DND-41 (cell line): Measurements from ENCODE around the gene C1orf122.

Source experiments
- EZH2 ChIP-seq: IDR thresholded peaks from 3 replicates; pipeline ENCODE4 v1.6.1; 2012; ENCODE audit warnings: borderline replicate concordance, low read depth, mild to moderate bottlenecking, moderate library complexity, low read length, inconsistent platforms; ENCODE audit not compliant: severe bottlenecking
- TF ChIP-seq, protein P1 (sequence below): IDR thresholded peaks from 2 replicates; pipeline ENCODE4 v1.5.1; 2012; ENCODE audit warnings: borderline replicate concordance, low read length, moderate library complexity, mild to moderate bottlenecking; ENCODE audit not compliant: poor library complexity, severe bottlenecking; ENCODE audit errors: extremely low read depth

DNA sequence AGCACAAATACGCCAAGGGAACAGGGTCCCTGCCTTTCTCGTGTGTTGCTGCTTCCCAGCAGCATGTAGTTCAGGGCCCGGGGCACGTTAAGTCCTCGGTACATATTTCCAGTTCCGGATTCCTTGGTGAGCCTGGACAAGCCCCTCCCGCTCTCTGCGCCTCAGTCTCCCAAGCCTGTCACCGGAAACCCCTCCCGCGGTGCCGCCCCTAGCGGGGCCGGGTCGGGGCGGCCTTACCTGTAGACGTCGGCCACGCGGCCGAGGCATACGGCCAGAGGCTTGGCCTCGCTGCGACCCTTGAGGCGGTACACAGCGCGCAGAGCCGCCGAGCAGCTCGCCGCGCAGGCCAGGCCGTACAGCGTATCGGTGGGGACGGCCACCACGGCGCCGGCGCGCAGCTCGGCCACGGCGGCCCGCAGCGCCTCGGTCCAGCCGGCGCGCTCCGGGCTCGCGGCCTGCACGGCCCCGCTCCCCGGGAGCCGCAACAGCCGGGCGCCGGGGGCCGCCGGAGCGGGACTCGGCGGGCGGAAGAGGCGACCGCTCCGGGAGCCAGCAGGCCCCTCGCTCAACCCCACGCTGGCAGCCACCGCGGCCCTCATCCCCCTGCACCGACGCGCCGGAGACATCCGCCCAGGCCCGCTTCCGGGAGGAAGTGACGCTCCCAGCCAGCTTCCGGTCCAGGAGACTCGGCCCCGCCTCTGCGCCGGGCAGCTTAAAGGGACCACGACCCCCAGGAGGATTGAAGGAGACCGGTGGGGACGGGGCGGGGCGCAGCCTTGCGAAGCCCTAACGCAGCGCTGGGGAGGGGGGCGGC lies at the start of gene C1orf122, which contains the start of gene YRDC:
- TF ChIP-seq, protein P1, sequence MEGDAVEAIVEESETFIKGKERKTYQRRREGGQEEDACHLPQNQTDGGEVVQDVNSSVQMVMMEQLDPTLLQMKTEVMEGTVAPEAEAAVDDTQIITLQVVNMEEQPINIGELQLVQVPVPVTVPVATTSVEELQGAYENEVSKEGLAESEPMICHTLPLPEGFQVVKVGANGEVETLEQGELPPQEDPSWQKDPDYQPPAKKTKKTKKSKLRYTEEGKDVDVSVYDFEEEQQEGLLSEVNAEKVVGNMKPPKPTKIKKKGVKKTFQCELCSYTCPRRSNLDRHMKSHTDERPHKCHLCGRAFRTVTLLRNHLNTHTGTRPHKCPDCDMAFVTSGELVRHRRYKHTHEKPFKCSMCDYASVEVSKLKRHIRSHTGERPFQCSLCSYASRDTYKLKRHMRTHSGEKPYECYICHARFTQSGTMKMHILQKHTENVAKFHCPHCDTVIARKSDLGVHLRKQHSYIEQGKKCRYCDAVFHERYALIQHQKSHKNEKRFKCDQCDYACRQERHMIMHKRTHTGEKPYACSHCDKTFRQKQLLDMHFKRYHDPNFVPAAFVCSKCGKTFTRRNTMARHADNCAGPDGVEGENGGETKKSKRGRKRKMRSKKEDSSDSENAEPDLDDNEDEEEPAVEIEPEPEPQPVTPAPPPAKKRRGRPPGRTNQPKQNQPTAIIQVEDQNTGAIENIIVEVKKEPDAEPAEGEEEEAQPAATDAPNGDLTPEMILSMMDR, result no peak
- TF ChIP-seq EZH2, result no peak
